Activated naive CD4-positive, alpha-beta T cell treated with anti-CD3 and anti-CD28 coated beads, Interleukin-2, amount 50 U/mL, for 72 hours (primary cell): Measurements from ENCODE around the gene FRYL. TPM values are rescaled to one million over a fixed set of nuclear protein-coding genes. Genes with fewer than 3 reads are reported as not detected.

Source experiments
- ATAC-seq, 2 donors: fragments of 150-1000 bp; cut with Tn5 transposase; 2 replicates each; pipeline ENCODE4 v1.10.0; 2021; ENCODE audit warnings: mild to moderate bottlenecking in 2 of 2, moderate library complexity in 2 of 2
- DNase-seq, 2 donors: peaks; one replicate each; pipeline ENCODE4 v3.0.0; 2021 to 2022; ENCODE audit warnings: low spot score in 2 of 2
- H3K27ac Mint-ChIP-seq, 2 donors: one replicate each; pipeline ENCODE4 v1.8.0; 2022; ENCODE audit warnings: mild to moderate bottlenecking in 2 of 2, mixed read lengths in 2 of 2
- H3K36me3 Mint-ChIP-seq, 2 donors: one replicate each; pipeline ENCODE4 v1.8.0; 2022; ENCODE audit warnings: mixed read lengths in 2 of 2
- H3K9me3 Mint-ChIP-seq, 2 donors: one replicate each; pipeline ENCODE4 v1.8.0; 2022; ENCODE audit warnings: mixed read lengths in 2 of 2
- total RNA-seq, 2 donors: library from RNA; stranded (reverse); gene quantifications; one replicate each; pipeline ENCODE4 v1.2.3, GENCODE V29; 2022

FRYL gene
- total RNA-seq, 2 donors from 2014 or later, result 74.9 to 84.3 TPM

- ATAC-seq (peak in 1 of 2 donors; percentile 34), DNase-seq (no peak)
- Mint-ChIP-seq H3K9me3 (no peaks in the 10 kb centered on the region), H3K27ac (no peak overlapping the region), H3K36me3 (peaks cover 0 to 4% of the 10 kb centered on the region in 2 donors)
Measured at GRCh38 chr4:48490680-48491513, 289.2 kb downstream of the FRYL start.

- DNase-seq (no peak), ATAC-seq (peak; percentile 40 to 48)
- Mint-ChIP-seq H3K27ac (no peak within 1 kb of the TSS), H3K36me3 (peaks cover 0 to 4% of the 10 kb centered on the region in 2 donors), H3K9me3 (no peaks in the 10 kb centered on the region)
Measured at GRCh38 chr4:48490012-48490679, 289.9 kb downstream of the FRYL start, which contains the start of gene ZAR1. TSS of gene ZAR1 (plus strand) at chr4:48490252. CDS start at chr4:48490292, 40 bp downstream.

GRCh38 chr4:48489683-48490011 is 290.4 kb downstream of the FRYL start:
- ATAC-seq, result no peak
- no peaks in the 10 kb centered on the region for H3K9me3 Mint-ChIP-seq
- H3K36me3 Mint-ChIP-seq, result peaks cover 0 to 4% of the 10 kb centered on the region in 2 donors
- H3K27ac Mint-ChIP-seq, result no peak overlapping the region
- no peak for DNase-seq

- peaks cover 0 to 4% of the 10 kb centered on the region in 2 donors for H3K36me3 Mint-ChIP-seq
- no peak overlapping the region for H3K27ac Mint-ChIP-seq
- DNase-seq, result no peak
- ATAC-seq, result peak in 1 of 2 donors; percentile 11
- no peaks in the 10 kb centered on the region for H3K9me3 Mint-ChIP-seq
Measured at GRCh38 chr4:48484494-48485168, 295.4 kb downstream of the FRYL start.

- H3K27ac Mint-ChIP-seq, result no peak overlapping the region
- DNase-seq, result no peak
- no peaks in the 10 kb centered on the region for H3K9me3 Mint-ChIP-seq
- peaks cover 0 to 4% of the 10 kb centered on the region in 2 donors for H3K36me3 Mint-ChIP-seq
- peak; percentile 28 to 52 for ATAC-seq
Measured at GRCh38 chr4:48483777-48484493, 296.1 kb downstream of the FRYL start.

- Mint-ChIP-seq H3K27ac (no peak within 1 kb of the TSS), H3K36me3 (peaks cover 0 to 4% of the 10 kb centered on the region in 2 donors), H3K9me3 (no peaks in the 10 kb centered on the region)
- ATAC-seq (peak; percentile 56 to 61), DNase-seq (no peak)
Measured at GRCh38 chr4:48483006-48483776, 296.9 kb downstream of the FRYL start, which contains the start of gene SLC10A4. TSS of gene SLC10A4 (plus strand) at chr4:48483343. CDS start at chr4:48483562, 219 bp downstream.

- no peaks in the 10 kb centered on the region for H3K9me3 Mint-ChIP-seq
- ATAC-seq, result no peak
- no peak overlapping the region for H3K27ac Mint-ChIP-seq
- DNase-seq, result no peak
- H3K36me3 Mint-ChIP-seq, result no peaks in the 10 kb centered on the region
Measured at GRCh38 chr4:48481581-48481980, 298.5 kb downstream of the FRYL start.

- Mint-ChIP-seq H3K36me3 (no peaks in the 10 kb centered on the region), H3K9me3 (no peaks in the 10 kb centered on the region), H3K27ac (no peak overlapping the region)
- no peak for ATAC-seq
- DNase-seq, result no peak
Measured at GRCh38 chr4:48478273-48478672, 301.8 kb downstream of the FRYL start.

- no peaks in the 10 kb centered on the region for H3K9me3 Mint-ChIP-seq
- DNase-seq (no peak), ATAC-seq (no peak)
- no peak overlapping the region for H3K27ac Mint-ChIP-seq
- no peaks in the 10 kb centered on the region for H3K36me3 Mint-ChIP-seq
Measured at GRCh38 chr4:48475770-48476169, 304.3 kb downstream of the FRYL start.

- DNase-seq (no peak), ATAC-seq (no peak)
- no peaks in the 10 kb centered on the region for H3K36me3 Mint-ChIP-seq
- H3K27ac Mint-ChIP-seq, result no peak overlapping the region
- no peaks in the 10 kb centered on the region for H3K9me3 Mint-ChIP-seq
Measured at GRCh38 chr4:48472794-48473193, 307.3 kb downstream of the FRYL start.

GRCh38 chr4:48470570-48470969 is 309.5 kb downstream of the FRYL start:
- Mint-ChIP-seq H3K27ac (no peak overlapping the region), H3K9me3 (no peaks in the 10 kb centered on the region), H3K36me3 (no peaks in the 10 kb centered on the region)
- DNase-seq (no peak), ATAC-seq (peak in 1 of 2 donors; percentile 30)

- no peak for DNase-seq
- no peak overlapping the region for H3K27ac Mint-ChIP-seq
- ATAC-seq, result no peak
- no peaks in the 10 kb centered on the region for H3K9me3 Mint-ChIP-seq
- H3K36me3 Mint-ChIP-seq, result no peaks in the 10 kb centered on the region
Measured at GRCh38 chr4:48470137-48470536, 309.9 kb downstream of the FRYL start.

GRCh38 chr4:48467891-48468290 is 312.2 kb downstream of the FRYL start:
- ATAC-seq (no peak), DNase-seq (no peak)
- no peak overlapping the region for H3K27ac Mint-ChIP-seq
- H3K9me3 Mint-ChIP-seq, result no peaks in the 10 kb centered on the region
- H3K36me3 Mint-ChIP-seq, result no peaks in the 10 kb centered on the region

- no peak overlapping the region for H3K27ac Mint-ChIP-seq
- no peaks in the 10 kb centered on the region for H3K9me3 Mint-ChIP-seq
- no peaks in the 10 kb centered on the region for H3K36me3 Mint-ChIP-seq
- DNase-seq (no peak), ATAC-seq (no peak)
Measured at GRCh38 chr4:48467442-48467841, 312.6 kb downstream of the FRYL start.

- ATAC-seq, result no peak
- no peaks in the 10 kb centered on the region for H3K36me3 Mint-ChIP-seq
- no peaks in the 10 kb centered on the region for H3K9me3 Mint-ChIP-seq
- DNase-seq, result no peak
- H3K27ac Mint-ChIP-seq, result no peak overlapping the region
Measured at GRCh38 chr4:48462363-48462762, 317.7 kb downstream of the FRYL start.

- H3K36me3 Mint-ChIP-seq, result no peaks in the 10 kb centered on the region
- no peak for DNase-seq
Measured at GRCh38 chr4:48461000-48461399, 319.1 kb downstream of the FRYL start.

More at GRCh38 chr4:48461000-48461399, 319.1 kb downstream of the FRYL start:
- Mint-ChIP-seq H3K9me3 (peaks cover 0 to 4% of the 10 kb centered on the region in 2 donors), H3K27ac (no peak overlapping the region)
- ATAC-seq, result no peak
